ENCODE measurements around the gene SLC5A4.

DNA sequence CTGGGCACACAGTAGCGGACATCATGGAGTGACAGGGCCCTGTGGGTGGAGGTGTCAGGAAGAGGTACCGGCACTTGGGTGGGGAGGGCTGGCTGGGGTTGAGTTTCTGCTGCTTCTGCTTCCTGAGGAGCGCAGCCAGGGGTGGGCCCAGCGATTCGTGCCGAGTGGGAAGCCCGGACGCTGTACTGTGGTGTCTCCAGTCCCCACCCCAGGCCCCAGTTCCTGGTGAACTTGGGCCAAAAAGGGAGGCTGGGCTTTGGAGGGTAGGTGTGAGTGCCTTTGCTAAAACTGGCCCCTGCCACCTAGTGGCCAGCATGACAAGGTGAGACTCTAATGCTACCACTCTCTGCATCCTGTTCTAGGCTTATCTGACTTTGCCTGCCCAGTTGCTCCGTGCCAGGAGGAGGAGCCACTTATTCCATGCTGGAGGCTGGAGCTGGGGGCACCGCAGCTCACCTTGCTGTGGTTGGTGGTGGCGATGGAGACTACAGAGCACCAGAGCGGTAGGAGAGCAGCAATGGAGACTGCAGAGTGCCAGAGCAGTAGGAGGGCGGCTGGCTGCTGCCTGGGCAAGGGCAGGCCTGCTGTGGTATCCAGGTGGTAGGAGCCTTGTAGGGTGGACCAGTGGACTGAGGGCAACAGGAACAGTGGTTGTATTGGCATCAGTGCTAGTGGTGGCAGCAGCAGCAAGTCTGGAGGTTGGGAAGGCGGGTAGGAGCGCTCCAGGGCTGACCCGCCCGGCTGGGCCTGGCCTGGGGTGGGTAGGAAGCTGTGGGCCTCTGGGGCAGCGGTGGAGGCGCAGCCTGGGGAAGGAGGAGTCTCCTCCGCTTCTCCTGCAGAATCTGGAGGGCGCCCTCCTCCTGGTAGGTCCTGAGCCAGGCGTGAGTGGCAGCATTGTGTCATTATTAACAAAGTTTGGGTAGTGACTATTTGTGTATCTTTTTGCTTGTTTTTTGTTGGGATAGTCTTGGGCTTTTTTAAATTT is 48.1 kb downstream of the SLC5A4 start:
- no peak for TF ChIP-seq PKNOX1 (IDR thresholded peaks at IDR 0.05)
- TF ChIP-seq SUZ12 (IDR thresholded peaks at IDR 0.05) = no peak
- no peak for TF ChIP-seq SP1 (IDR thresholded peaks at IDR 0.05)
- no peak for TF ChIP-seq ELF4 (IDR thresholded peaks at IDR 0.05)
- no peak for TF ChIP-seq TARDBP (IDR thresholded peaks at IDR 0.05)
- TF ChIP-seq ARNT (IDR thresholded peaks at IDR 0.05) = no peak
- TF ChIP-seq NFRKB (IDR thresholded peaks at IDR 0.05) = no peak
- TF ChIP-seq LEF1 (IDR thresholded peaks at IDR 0.05; ENCODE audit: borderline replicate concordance) = no peak
- no peak for TF ChIP-seq HDGF (IDR thresholded peaks at IDR 0.05; ENCODE audit: borderline replicate concordance)
- TF ChIP-seq FOXM1 (IDR thresholded peaks at IDR 0.05; ENCODE audit: borderline replicate concordance) = no peak
- TF ChIP-seq ZNF384 (IDR thresholded peaks at IDR 0.05) = no peak
- TF ChIP-seq FOXK2 (IDR thresholded peaks at IDR 0.05) = no peak
- TF ChIP-seq BHLHE40 (IDR thresholded peaks at IDR 0.05; ENCODE audit: borderline replicate concordance) = no peak
